Caco-2 (cell line): ENCODE results near the gene LGR6. TPM values are rescaled to one million over a fixed set of nuclear protein-coding genes. Genes with fewer than 3 reads are reported as not detected.

Experiments used
- BruUV-seq: library from RNA; stranded (reverse); fragments of 400-500 nt; replicated peaks from 2 replicates; lab custom pipeline; 2021; lab: Mats Ljungman, UMichigan
- CTCF ChIA-PET: fragments of 300-600 bp; sonication (Branson Sonifier 250); formaldehyde crosslinking; loops from one replicate; lab custom pipeline; 2022; ENCODE audit warnings: antibody characterized with exemption; lab: Charles Lee
- POLR2A ChIA-PET: fragments of 300-600 bp; sonication (Branson Sonifier 250); formaldehyde crosslinking; loops from one replicate; lab custom pipeline; 2022; ENCODE audit warnings: antibody characterized with exemption; lab: Charles Lee
- DNase-seq, 2 experiments: peaks; one replicate each; pipeline versions ENCODE4 v3.0.0 to v3.0.0-alpha.2; 2020 to 2022
- H3K27me3 ChIP-seq: replicated peaks from 2 replicates; pipeline ENCODE4 v1.6.0; 2011; ENCODE audit warnings: low read length; ENCODE audit not compliant: control insufficient read depth, insufficient read depth
- H3K36me3 ChIP-seq: 2 replicates; pipeline ENCODE4 v1.5.1; 2011; ENCODE audit warnings: low read length; ENCODE audit not compliant: control insufficient read depth, insufficient read depth
- H3K4me1 ChIP-seq: fragments of 250-450 bp; sonication (Bioruptor Pico); 2 replicates; pipeline ENCODE4 v1.5.1; 2020; ENCODE audit warnings: mild to moderate bottlenecking
- H3K4me3 ChIP-seq: 2 replicates; pipeline ENCODE4 v1.5.1; 2011; ENCODE audit warnings: low read depth, mild to moderate bottlenecking, control low read depth, low read length
- H3K9me3 ChIP-seq: fragments of 250-450 bp; sonication (Bioruptor Pico); 2 replicates; pipeline ENCODE4 v1.5.1; 2020; ENCODE audit warnings: mild to moderate bottlenecking, moderate library complexity
- H3K27ac Mint-ChIP-seq: one replicate; pipeline ENCODE4 v1.8.0; 2022; ENCODE audit warnings: mixed read lengths; ENCODE audit not compliant: unreplicated experiment
- H3K27me3 Mint-ChIP-seq: one replicate; pipeline ENCODE4 v1.8.0; 2022; ENCODE audit warnings: mixed read lengths; ENCODE audit not compliant: insufficient read depth, unreplicated experiment
- H3K36me3 Mint-ChIP-seq: one replicate; pipeline ENCODE4 v1.8.0; 2022; ENCODE audit warnings: mild to moderate bottlenecking, mixed read lengths; ENCODE audit not compliant: insufficient read depth, unreplicated experiment
- H3K4me1 Mint-ChIP-seq: one replicate; pipeline ENCODE4 v1.8.0; 2022; ENCODE audit warnings: low read depth, mixed read lengths; ENCODE audit not compliant: unreplicated experiment
- H3K4me3 Mint-ChIP-seq: one replicate; pipeline ENCODE4 v1.8.0; 2022; ENCODE audit warnings: mild to moderate bottlenecking, moderate library complexity, mixed read lengths; ENCODE audit not compliant: unreplicated experiment
- H3K9me3 Mint-ChIP-seq: one replicate; pipeline ENCODE4 v1.8.0; 2022; ENCODE audit warnings: mixed read lengths; ENCODE audit not compliant: unreplicated experiment
- CTCF ChIP-seq, 2 experiments: fragments of 200-600 bp in 1 of 2; IDR thresholded peaks; 1 replicate in 1 of 2; 2 replicates in 1 of 2; pipeline versions ENCODE4 v1.5.1 to v1.8.0; 2011 to 2022; ENCODE audit warnings: antibody characterized with exemption in 1 of 2, control low read depth in 1 of 2, inconsistent platforms in 1 of 2, low read depth in 1 of 2, low read length in 1 of 2, mild to moderate bottlenecking in 1 of 2, moderate library complexity in 1 of 2; ENCODE audit not compliant: insufficient read depth in 1 of 2, severe bottlenecking in 1 of 2, unreplicated experiment in 1 of 2
- intact Hi-C: fragments of 100-400 bp; cut with micrococcal nuclease; formaldehyde crosslinking; loops from one replicate; pipeline ENCODE4 v1.10.0; 2022; ENCODE audit not compliant: unreplicated experiment
- total RNA-seq: library from RNA; stranded (reverse); gene quantifications from 2 replicates; pipeline ENCODE4 v1.2.3, GENCODE V29; 2022

Gene LGR6
- total RNA-seq, 1 experiment from 2014 or later = 0.36 TPM

- Histone ChIP-seq H3K27me3 (no peaks in the 10 kb centered on the region), H3K9me3 (no peaks in the 10 kb centered on the region), H3K4me3 (no peak overlapping the region), H3K36me3 (no peaks in the 10 kb centered on the region), H3K4me1 (no peaks in the 10 kb centered on the region)
- CTCF ChIA-PET = interaction anchor here (0.7 kb wide), 1 partner anchor 182 kb away, joined by 3 read pairs; the partner anchor contains the start of gene GPR37L1
- Mint-ChIP-seq H3K4me1 (no peaks in the 10 kb centered on the region), H3K9me3 (no peaks in the 10 kb centered on the region), H3K27me3 (no peaks in the 10 kb centered on the region), H3K27ac (no peak overlapping the region), H3K36me3 (no peaks in the 10 kb centered on the region), H3K4me3 (no peak overlapping the region)
- DNase-seq = no peak
- intact Hi-C loops = no loop called here
- POLR2A ChIA-PET = no interaction called here
- TF ChIP-seq CTCF (IDR thresholded peaks at IDR 0.05; ENCODE audit: insufficient read depth in 1 of 2, low read depth in 1 of 2, low read length in 1 of 2, severe bottlenecking in 1 of 2, unreplicated experiment in 1 of 2) = no peak
- no TSS peak for BruUV-seq
Measured at GRCh38 chr1:202305168-202305567, 111.6 kb downstream of the LGR6 start.

GRCh38 chr1:202306535-202307345, 113.1 kb downstream of the LGR6 start:
- H3K4me1 Mint-ChIP-seq = no peaks in the 10 kb centered on the region
- POLR2A ChIA-PET = no interaction called here
- no peak for TF ChIP-seq CTCF (IDR thresholded peaks at IDR 0.05; ENCODE audit: insufficient read depth in 1 of 2, low read depth in 1 of 2, low read length in 1 of 2, severe bottlenecking in 1 of 2, unreplicated experiment in 1 of 2)
- Histone ChIP-seq H3K9me3 (no peaks in the 10 kb centered on the region), H3K4me3 (no peak overlapping the region), H3K27me3 (no peaks in the 10 kb centered on the region), H3K4me1 (no peaks in the 10 kb centered on the region), H3K36me3 (no peaks in the 10 kb centered on the region)
- H3K4me3 Mint-ChIP-seq = no peak overlapping the region
- intact Hi-C loops = no loop called here
- CTCF ChIA-PET = interaction anchor here (0.8 kb wide), 1 partner anchor 118 kb away, joined by 3 read pairs; no protein-coding TSS in a partner anchor
- no peaks in the 10 kb centered on the region for H3K36me3 Mint-ChIP-seq
- H3K9me3 Mint-ChIP-seq = no peaks in the 10 kb centered on the region
- DNase-seq = no peak
- H3K27ac Mint-ChIP-seq = no peak overlapping the region
- H3K27me3 Mint-ChIP-seq = peaks cover 3% of the 10 kb centered on the region
- BruUV-seq = no TSS peak

- Histone ChIP-seq H3K9me3 (no peaks in the 10 kb centered on the region), H3K36me3 (no peaks in the 10 kb centered on the region), H3K4me3 (no peak overlapping the region), H3K27me3 (no peaks in the 10 kb centered on the region), H3K4me1 (no peaks in the 10 kb centered on the region)
- no peak for TF ChIP-seq CTCF (IDR thresholded peaks at IDR 0.05; ENCODE audit: insufficient read depth in 1 of 2, low read depth in 1 of 2, low read length in 1 of 2, severe bottlenecking in 1 of 2, unreplicated experiment in 1 of 2)
- Mint-ChIP-seq H3K4me3 (no peak overlapping the region), H3K27me3 (peaks cover 6% of the 10 kb centered on the region), H3K9me3 (no peaks in the 10 kb centered on the region), H3K36me3 (no peaks in the 10 kb centered on the region), H3K27ac (no peak overlapping the region), H3K4me1 (no peaks in the 10 kb centered on the region)
- CTCF ChIA-PET = no interaction called here
- POLR2A ChIA-PET = no interaction called here
- intact Hi-C loops = no loop called here
- no TSS peak for BruUV-seq
- DNase-seq = no peak
Measured at GRCh38 chr1:202310071-202310725, 116.6 kb downstream of the LGR6 start.
